Amniotic stem cell (primary cell): ENCODE data around the gene EMX1.
A peak's percentile ranks its signal among the peaks of the same experiment; 100 is the strongest.

Source experiments
- DNase-seq: peaks from one replicate; lab custom pipeline; 2025; lab: John Stamatoyannopoulos, UW

Gene EMX1

DNA sequence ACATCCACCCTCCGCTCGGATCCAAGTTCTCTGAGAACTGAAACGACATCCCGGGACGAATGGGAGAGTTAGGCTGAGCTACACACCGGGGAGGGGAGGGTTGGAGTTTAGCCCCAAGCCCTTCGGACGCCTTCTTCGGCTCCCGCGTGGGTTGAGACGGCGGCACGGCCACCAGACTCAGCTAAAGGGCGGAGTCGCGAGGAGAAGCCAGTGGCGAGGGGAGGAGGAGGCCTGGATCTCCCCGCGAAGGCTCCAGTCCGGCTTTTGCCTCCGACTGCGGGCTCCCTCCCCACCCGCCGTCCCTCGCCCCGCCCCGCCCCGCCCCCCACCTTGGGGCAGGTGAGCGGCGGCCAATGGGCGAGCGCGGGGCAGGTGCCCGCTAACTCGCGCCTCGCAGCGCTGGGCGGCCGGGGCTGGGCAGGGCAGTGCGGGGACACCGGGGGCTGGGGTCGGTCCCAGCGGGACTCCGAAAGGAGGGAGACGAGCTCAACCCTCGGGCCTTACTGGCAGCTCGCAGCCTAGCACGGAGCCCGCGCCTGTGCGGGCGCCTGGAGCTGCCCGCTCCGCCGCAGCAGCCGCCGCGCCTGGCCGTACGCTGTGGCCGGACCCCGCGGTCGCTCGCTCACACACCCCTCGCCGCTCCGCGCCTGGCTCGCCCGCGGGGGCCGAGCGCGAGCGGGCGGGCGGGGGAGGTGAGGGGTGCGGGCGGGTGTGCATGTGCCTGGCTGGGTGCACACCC lies at the start of gene EMX1:
Gene EMX1 (plus strand): TSS at position 382 of the 739 bp plus-strand sequence. CDS start 334 bp downstream, at position 716.
- no peak for DNase-seq

GRCh38 chr2:72871060-72871459 lies 46.3 kb upstream of the EMX1 start:
- no peak for DNase-seq

- no peak for DNase-seq
Measured at GRCh38 chr2:72871880-72872279, 45.4 kb upstream of the EMX1 start.

GRCh38 chr2:72883356-72883962 lies 33.9 kb upstream of the EMX1 start:
- DNase-seq: no peak

- no peak for DNase-seq
Measured at GRCh38 chr2:72886505-72887031, 30.8 kb upstream of the EMX1 start.

- no peak for DNase-seq
Measured at GRCh38 chr2:72887032-72887739, 30.1 kb upstream of the EMX1 start, which contains the start of gene SPR. TSS of gene SPR (plus strand) at chr2:72887408. CDS start at chr2:72887433, 25 bp downstream.

- peak; percentile 85 for DNase-seq
Measured at GRCh38 chr2:72887740-72888437, 29.4 kb upstream of the EMX1 start.

DNA sequence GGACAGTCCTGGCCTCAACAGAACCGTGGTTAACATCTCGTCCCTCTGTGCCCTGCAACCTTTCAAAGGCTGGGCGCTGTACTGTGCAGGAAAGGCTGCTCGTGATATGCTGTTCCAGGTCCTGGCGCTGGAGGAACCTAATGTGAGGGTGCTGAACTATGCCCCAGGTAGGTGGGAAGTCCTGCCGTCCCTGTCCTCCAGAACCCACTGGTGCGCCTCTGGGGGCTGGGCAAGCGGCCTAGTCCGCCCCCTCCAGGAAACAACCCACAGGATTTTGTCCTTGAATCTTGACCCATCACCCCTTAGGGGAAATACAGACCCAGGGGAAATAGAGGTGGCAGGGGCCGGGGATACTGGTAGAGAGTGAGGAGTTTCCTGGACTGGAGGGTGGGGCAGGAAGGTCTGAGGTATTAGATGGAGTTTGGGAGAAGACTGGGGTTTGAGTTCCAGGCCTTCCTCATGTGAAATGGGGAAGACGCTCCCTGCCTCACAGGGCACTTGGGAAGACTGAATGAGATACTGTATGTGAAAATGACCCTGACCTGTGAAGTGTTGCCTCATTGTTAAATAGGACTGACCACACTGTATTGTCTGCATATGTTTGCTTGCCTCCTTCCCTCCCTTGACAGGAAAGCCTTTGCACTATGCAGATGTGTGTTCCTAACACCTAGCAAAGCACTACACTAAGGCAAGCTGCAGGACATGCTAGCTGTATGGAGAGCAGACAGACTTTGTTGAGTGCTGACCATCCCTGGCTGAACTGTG lies 28.7 kb upstream of the EMX1 start:
- no peak for DNase-seq

DNA sequence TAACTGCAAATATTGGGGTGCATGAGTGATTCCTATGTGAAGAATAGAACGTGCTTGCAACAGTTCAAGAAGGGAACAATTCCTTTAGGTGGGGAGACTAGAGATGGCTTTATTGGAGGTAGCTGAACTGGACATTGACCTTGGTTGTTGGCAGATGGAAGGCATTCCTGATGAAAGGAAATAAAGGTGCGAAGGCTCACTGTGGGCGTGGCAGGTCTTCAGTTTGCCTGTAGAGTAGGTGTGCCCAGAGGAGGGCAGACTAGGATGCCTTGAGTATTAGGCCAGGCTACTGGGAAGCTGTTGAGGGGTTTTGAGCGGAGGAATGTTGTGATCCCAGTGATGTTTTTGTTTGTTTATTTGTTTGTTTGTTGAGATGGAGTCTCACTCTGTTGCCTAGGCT lies 27.3 kb upstream of the EMX1 start:
- no peak for DNase-seq

- no peak for DNase-seq
Measured at GRCh38 chr2:72891091-72891818, 26.1 kb upstream of the EMX1 start.

DNA sequence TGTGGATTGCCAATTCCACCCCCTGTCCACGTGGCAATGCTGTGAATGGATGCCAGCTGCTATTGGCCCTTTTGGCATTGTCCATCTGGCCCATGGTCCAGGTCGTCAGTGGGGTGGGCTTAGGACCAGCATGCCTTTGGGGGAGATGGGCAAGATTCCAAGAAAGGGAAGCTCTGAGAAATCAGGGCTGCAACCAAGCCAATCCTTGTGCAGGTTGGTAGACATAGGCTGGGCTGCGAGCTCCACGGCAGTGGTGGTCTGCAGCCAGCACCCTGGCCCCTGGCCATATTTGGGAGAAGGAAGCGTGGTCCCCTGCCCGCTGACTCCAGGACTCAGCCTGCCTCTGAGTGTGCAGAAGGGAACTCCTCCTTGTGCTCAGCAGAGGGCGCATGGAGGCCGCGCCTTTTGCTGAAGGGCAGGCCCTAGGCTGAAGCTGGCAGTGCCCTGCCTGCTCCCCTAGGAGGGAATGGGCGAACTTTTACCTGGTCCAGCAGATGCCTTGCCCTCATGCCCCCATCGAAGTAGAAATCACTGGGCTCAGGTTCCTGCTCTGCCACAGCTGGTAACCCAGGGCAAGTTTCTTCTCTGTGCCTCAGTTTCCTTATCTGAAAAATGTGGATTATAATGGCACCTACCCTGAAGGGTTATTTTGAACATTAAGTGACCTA lies 24.7 kb upstream of the EMX1 start:
- peak; percentile 47 for DNase-seq

- DNase-seq: peak; percentile 60
Measured at GRCh38 chr2:72893594-72894319, 23.6 kb upstream of the EMX1 start.

- DNase-seq: no peak
Measured at GRCh38 chr2:72894514-72894913, 22.8 kb upstream of the EMX1 start.

- DNase-seq: no peak
Measured at GRCh38 chr2:72895154-72895553, 22.2 kb upstream of the EMX1 start.

DNA sequence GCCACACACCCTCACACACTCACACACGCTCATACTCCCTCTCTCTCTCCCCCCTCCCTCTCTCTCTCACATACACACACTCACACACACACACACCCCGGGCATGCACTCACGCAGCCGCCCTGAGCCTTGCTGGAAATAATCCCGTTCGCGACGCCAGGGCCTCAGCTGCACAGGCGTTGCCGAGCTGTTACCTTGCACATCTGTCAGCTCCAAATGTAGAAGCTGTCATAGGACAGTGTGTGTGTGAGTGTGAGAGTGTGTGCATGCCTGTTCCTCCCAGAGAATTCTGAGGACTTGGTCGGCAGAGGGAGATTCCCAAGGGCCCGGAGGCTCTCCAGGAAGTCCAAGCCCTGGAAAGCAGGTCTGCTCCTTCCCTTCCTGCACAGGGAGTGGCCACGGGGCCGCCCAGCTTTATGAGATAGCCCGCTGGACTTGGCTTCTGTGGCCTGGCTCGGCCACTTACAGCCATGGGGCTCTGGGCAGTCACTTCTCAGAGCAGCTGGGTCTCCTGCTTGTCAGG lies 21.5 kb upstream of the EMX1 start:
- no peak for DNase-seq

- no peak for DNase-seq
Measured at GRCh38 chr2:72896446-72896845, 20.9 kb upstream of the EMX1 start.

GRCh38 chr2:72897785-72898584 lies 19.3 kb upstream of the EMX1 start:
- no peak for DNase-seq

DNA sequence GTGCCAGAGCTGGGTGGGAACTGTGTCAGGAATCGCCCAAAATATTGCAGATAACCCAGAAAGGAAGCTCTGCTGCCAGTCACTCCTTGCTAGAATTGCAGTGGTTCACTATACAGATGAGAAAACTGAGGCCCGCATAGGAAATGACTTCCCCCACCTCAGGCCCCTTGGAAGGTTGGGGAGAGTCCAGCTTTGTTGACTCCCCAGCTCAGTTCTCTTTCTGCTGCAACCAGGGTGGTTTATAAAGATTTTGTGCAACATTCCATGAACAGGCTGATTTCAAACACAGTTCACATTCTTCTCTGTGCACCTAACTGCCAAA lies 18.8 kb upstream of the EMX1 start:
- DNase-seq: no peak
